Panc1 (cell line): ENCODE results near the gene ASB7. TPM values are rescaled to one million over a fixed set of nuclear protein-coding genes. Genes with fewer than 3 reads are reported as not detected.
A peak's percentile ranks its signal among the peaks of the same experiment; 100 is the strongest.

Experiments
- ATAC-seq: fragments of 200-7000 bp; cut with Tn5 transposase; 2 replicates; pipeline ENCODE4 v1.9.1; 2020; ENCODE audit warnings: mild to moderate bottlenecking, moderate library complexity
- BruUV-seq: library from RNA; stranded (reverse); fragments of 400-500 nt; replicated peaks from 2 replicates; lab custom pipeline; 2021; lab: Mats Ljungman, UMichigan
- CTCF ChIA-PET: fragments of 300-600 bp; sonication (Branson Sonifier 250); formaldehyde crosslinking; loops from one replicate; lab custom pipeline; 2022; ENCODE audit warnings: antibody characterized with exemption; lab: Charles Lee
- POLR2A ChIA-PET: fragments of 300-600 bp; sonication (Branson Sonifier 250); formaldehyde crosslinking; loops from one replicate; lab custom pipeline; 2022; ENCODE audit warnings: antibody characterized with exemption; lab: Charles Lee
- DNase-seq: peaks from one replicate; pipeline ENCODE4 v3.0.0-alpha.2; 2010; ENCODE audit warnings: low read depth, low spot score
- H3K27ac ChIP-seq: 2 replicates; pipeline ENCODE4 v1.5.1; 2011; ENCODE audit warnings: mild to moderate bottlenecking, low read length, inconsistent platforms
- H3K27me3 ChIP-seq: fragments of 200-500 bp; sonication (Bioruptor generic); 2 replicates; pipeline ENCODE4 v1.6.0; 2014; ENCODE audit warnings: low read length, inconsistent platforms; ENCODE audit not compliant: control insufficient read depth, insufficient read depth
- H3K36me3 ChIP-seq: fragments of 200-500 bp; sonication (Bioruptor generic); 2 replicates; pipeline ENCODE4 v1.5.1; 2014; ENCODE audit warnings: inconsistent platforms, mild to moderate bottlenecking, low read length, moderate library complexity; ENCODE audit not compliant: control insufficient read depth, insufficient read depth
- H3K4me1 ChIP-seq: 2 replicates; pipeline ENCODE4 v1.5.1; 2011; ENCODE audit warnings: inconsistent platforms, mild to moderate bottlenecking, low read length, moderate library complexity; ENCODE audit not compliant: control insufficient read depth, insufficient read depth
- H3K4me3 ChIP-seq, 2 experiments: 2 replicates each; pipeline ENCODE4 v1.5.1; 2011 to 2012; ENCODE audit warnings: low read depth in 2 of 2, low read length in 2 of 2, mild to moderate bottlenecking in 2 of 2, inconsistent platforms in 1 of 2, moderate library complexity in 1 of 2
- H3K9me3 ChIP-seq: fragments of 200-500 bp; sonication (Bioruptor generic); 2 replicates; pipeline ENCODE4 v1.5.1; 2014; ENCODE audit warnings: low read depth, mild to moderate bottlenecking, inconsistent platforms, low read length, moderate library complexity; ENCODE audit not compliant: control insufficient read depth, insufficient read depth
- CTCF ChIP-seq: fragments of 450-650 bp; IDR thresholded peaks from 2 replicates; pipeline ENCODE4 v1.5.1; 2017; ENCODE audit warnings: mild to moderate bottlenecking
- POLR2AphosphoS5 ChIP-seq: IDR thresholded peaks from 2 replicates; pipeline ENCODE4 v1.6.1; 2012; ENCODE audit warnings: mild to moderate bottlenecking, low read depth, low read length, moderate library complexity
- REST ChIP-seq, 2 experiments: IDR thresholded peaks; 2 replicates each; pipeline ENCODE4 v1.6.1; 2011 to 2012; ENCODE audit warnings: low read depth in 2 of 2, control low read depth in 1 of 2, low read length in 1 of 2, mild to moderate bottlenecking in 1 of 2, moderate library complexity in 1 of 2; ENCODE audit not compliant: insufficient read depth in 1 of 2
- SIN3A ChIP-seq: IDR thresholded peaks from 2 replicates; pipeline ENCODE4 v1.6.1; 2012; ENCODE audit warnings: low read depth, mild to moderate bottlenecking, low read length, moderate library complexity, borderline replicate concordance; ENCODE audit not compliant: insufficient read depth
- TCF7L2 ChIP-seq: IDR thresholded peaks from 2 replicates; pipeline ENCODE4 v1.6.1; 2011; ENCODE audit warnings: mild to moderate bottlenecking, low read depth, low read length, inconsistent platforms
- in situ Hi-C: cut with HindIII; loops from 2 replicates; pipeline ENCODE4 v1.10.0; 2016; ENCODE audit warnings: low sequenced_read_pairs, low pct_unique_long_range_greater_than_20kb
- intact Hi-C: fragments of 100-400 bp; cut with micrococcal nuclease; formaldehyde crosslinking; loops from one replicate; pipeline ENCODE4 v1.10.0; 2022; ENCODE audit not compliant: unreplicated experiment
- total RNA-seq: library from RNA; stranded (reverse); gene quantifications from one replicate; pipeline ENCODE4 v1.2.1, GENCODE V29; 2021; ENCODE audit not compliant: unreplicated experiment

Gene ASB7
- total RNA-seq, 1 experiment from 2014 or later, result 18.1 TPM

GRCh38 chr15:100668348-100668745 is 66.0 kb downstream of the ASB7 start:
- CTCF ChIA-PET, result no interaction called here
- in situ Hi-C loops (no loop called here), intact Hi-C loops (no loop called here)
- BruUV-seq, result no TSS peak
- ATAC-seq (no peak), DNase-seq (no peak)
- H3K36me3 ChIP-seq, result no peaks in the 10 kb centered on the region
- POLR2A ChIA-PET, result no interaction called here
- H3K4me3 ChIP-seq, result no peak overlapping the region
- H3K9me3 ChIP-seq, result no peaks in the 10 kb centered on the region
- H3K27ac ChIP-seq, result 0 out of 2 replicates have a peak overlapping the region, but pooled peaks have one; percentile 4
- TF ChIP-seq POLR2AphosphoS5, result no peak
- no peak for TF ChIP-seq TCF7L2
- TF ChIP-seq REST (IDR thresholded peaks at IDR 0.05; ENCODE audit: insufficient read depth in 1 of 2, low read depth in 2 of 2, low read length in 1 of 2), result no peak
- TF ChIP-seq SIN3A, result no peak
- no peak for TF ChIP-seq CTCF
- H3K27me3 ChIP-seq, result no peaks in the 10 kb centered on the region
- H3K4me1 ChIP-seq, result peaks cover 14% of the 10 kb centered on the region

GRCh38 chr15:100669260-100669659 is 66.9 kb downstream of the ASB7 start:
- Histone ChIP-seq H3K27me3 (no peaks in the 10 kb centered on the region), H3K27ac (no peak overlapping the region), H3K9me3 (no peaks in the 10 kb centered on the region), H3K4me1 (peaks cover 12% of the 10 kb centered on the region), H3K36me3 (no peaks in the 10 kb centered on the region), H3K4me3 (no peak overlapping the region)
- POLR2A ChIA-PET, result no interaction called here
- intact Hi-C loops (no loop called here), in situ Hi-C loops (no loop called here)
- BruUV-seq, result no TSS peak
- ATAC-seq (no peak), DNase-seq (no peak)
- TF ChIP-seq TCF7L2 (no peak), REST (IDR thresholded peaks at IDR 0.05; ENCODE audit: insufficient read depth in 1 of 2, low read depth in 2 of 2, low read length in 1 of 2) (no peak), SIN3A (no peak), POLR2AphosphoS5 (no peak), CTCF (no peak)
- CTCF ChIA-PET, result interaction anchor here (0.6 kb wide), 1 partner anchor 339 kb away, joined by 7 read pairs; no protein-coding TSS in a partner anchor
